ENCODE data around the gene KCTD14.
"Not testable (repeated sequence)": the region's sequence is repeated elsewhere in the genome, so short reads cannot be mapped to it uniquely, and the experiment has no call there.

The KCTD14 gene

GRCh38 chr11:78023426-78023825 is 350 bp upstream of the KCTD14 start:
- no peak for DNase-seq (ENCODE audit: low spot score)

- no peak for DNase-seq (ENCODE audit: low spot score)
Measured at GRCh38 chr11:78021611-78022010, 1.5 kb downstream of the KCTD14 start.

- no peak for DNase-seq (ENCODE audit: low spot score)
Measured at GRCh38 chr11:78020246-78020645, 2.8 kb downstream of the KCTD14 start.

- DNase-seq (ENCODE audit: low spot score): no peak
Measured at GRCh38 chr11:78019808-78020207, 3.3 kb downstream of the KCTD14 start.

GRCh38 chr11:78015878-78016277 is 7.2 kb downstream of the KCTD14 start:
- no peak for DNase-seq (ENCODE audit: low spot score)

- not testable (repeated sequence) for DNase-seq (ENCODE audit: low spot score)
Measured at GRCh38 chr11:78014937-78015520, 8.0 kb downstream of the KCTD14 start.

- DNase-seq (ENCODE audit: low spot score): no peak
Measured at GRCh38 chr11:78011301-78011700, 11.8 kb downstream of the KCTD14 start.

- no peak for DNase-seq (ENCODE audit: low spot score)
Measured at GRCh38 chr11:78010755-78011154, 12.3 kb downstream of the KCTD14 start.

GRCh38 chr11:78010304-78010703 is 12.8 kb downstream of the KCTD14 start:
- no peak for DNase-seq (ENCODE audit: low spot score)

GRCh38 chr11:78009062-78009461 is 14.0 kb downstream of the KCTD14 start:
- no peak for DNase-seq (ENCODE audit: low spot score)

GRCh38 chr11:78000193-78000592 is 22.9 kb downstream of the KCTD14 start:
- DNase-seq (ENCODE audit: low spot score): peak; percentile 68

GRCh38 chr11:77999446-78000030 is 23.5 kb downstream of the KCTD14 start:
- DNase-seq (ENCODE audit: low spot score): no peak

- peak; percentile 99 for DNase-seq (ENCODE audit: low spot score)
Measured at GRCh38 chr11:77994434-77995362, 28.4 kb downstream of the KCTD14 start, which contains the start of gene INTS4. Gene INTS4, minus strand, starts transcription at chr11:77994668. Its CDS starts 25 bp downstream, at chr11:77994643.

- DNase-seq (ENCODE audit: low spot score): no peak
Measured at GRCh38 chr11:77993902-77994301, 29.2 kb downstream of the KCTD14 start.

- DNase-seq (ENCODE audit: low spot score): no peak
Measured at GRCh38 chr11:77990981-77991380, 32.1 kb downstream of the KCTD14 start.

GRCh38 chr11:77986456-77986855 is 36.6 kb downstream of the KCTD14 start:
- not testable (repeated sequence) for DNase-seq (ENCODE audit: low spot score)

GRCh38 chr11:77981346-77981947 is 41.6 kb downstream of the KCTD14 start:
- no peak for DNase-seq (ENCODE audit: low spot score)

GRCh38 chr11:77968337-77968736 is 54.7 kb downstream of the KCTD14 start:
- DNase-seq (ENCODE audit: low spot score): no peak

- DNase-seq (ENCODE audit: low spot score): no peak
Measured at GRCh38 chr11:77967753-77968152, 55.3 kb downstream of the KCTD14 start.

- DNase-seq (ENCODE audit: low spot score): no peak
Measured at GRCh38 chr11:77967121-77967520, 56.0 kb downstream of the KCTD14 start.

- DNase-seq (ENCODE audit: low spot score): no peak
Measured at GRCh38 chr11:77966338-77966737, 56.7 kb downstream of the KCTD14 start.

Data from activated CD4-positive, alpha-beta T cell treated with anti-CD3 and anti-CD28 coated beads, Interleukin-2, Interleukin-4, amounts not matched to agents 100 ng/mL and 50 ng/mL, durations not matched to agents 16 hours and 8 hours (primary cell).